IMR-90 (cell line): ENCODE measurements around the gene TMEM135. TPM values are rescaled to one million over a fixed set of nuclear protein-coding genes. Genes with fewer than 3 reads are reported as not detected.

Experiments used
- ATAC-seq: fragments of 200-7000 bp; cut with Tn5 transposase; 2 replicates; pipeline ENCODE4 v1.9.1; 2020; ENCODE audit warnings: low read depth, mild to moderate bottlenecking, moderate library complexity
- BruUV-seq: library from RNA; stranded (reverse); fragments of 400-500 nt; replicated peaks from 2 replicates; lab custom pipeline; 2021; lab: Mats Ljungman, UMichigan
- CTCF ChIA-PET: fragments of 300-600 bp; formaldehyde crosslinking; extraction: SDS; loops from one replicate; lab custom pipeline; 2021; ENCODE audit warnings: antibody characterized with exemption; lab: Yijun Ruan, JAX
- POLR2A ChIA-PET: fragments of 300-600 bp; sonication (Branson Sonifier 250); formaldehyde crosslinking; loops from one replicate; lab custom pipeline; 2022; ENCODE audit warnings: antibody characterized with exemption; ENCODE audit not compliant: unreplicated experiment; lab: Charles Lee
- DNase-seq: peaks from one replicate; pipeline ENCODE4 v3.0.0; 2013
- H2AFZ ChIP-seq: replicated peaks from 2 replicates; pipeline ENCODE3; 2013; ENCODE audit warnings: low read length, mild to moderate bottlenecking; ENCODE audit not compliant: poor library complexity
- H2AK5ac ChIP-seq: 2 replicates; pipeline ENCODE4 v1.6.1; 2013; ENCODE audit warnings: low read depth, low read length, inconsistent platforms
- H2AK9ac ChIP-seq: replicated peaks from 2 replicates; pipeline ENCODE3; 2013; ENCODE audit warnings: mild to moderate bottlenecking, low read depth, low read length, moderate library complexity; ENCODE audit not compliant: poor library complexity
- H2BK120ac ChIP-seq: 2 replicates; pipeline ENCODE4 v1.6.1; 2013; ENCODE audit warnings: low read depth, low read length, inconsistent platforms
- H2BK15ac ChIP-seq: 3 replicates; pipeline ENCODE4 v1.6.1; 2013; ENCODE audit warnings: low read depth, low read length, inconsistent platforms
- H2BK20ac ChIP-seq: 2 replicates; pipeline ENCODE4 v1.6.1; 2013; ENCODE audit warnings: low read depth, mild to moderate bottlenecking, inconsistent platforms, low read length, moderate library complexity
- H2BK5ac ChIP-seq: 2 replicates; pipeline ENCODE4 v1.6.1; 2013; ENCODE audit warnings: mild to moderate bottlenecking, low read depth, low read length, inconsistent platforms; ENCODE audit not compliant: poor library complexity, severe bottlenecking
- H3K14ac ChIP-seq: replicated peaks from 2 replicates; pipeline ENCODE4 v1.6.1; 2013; ENCODE audit warnings: low read depth, low read length, inconsistent platforms
- H3K18ac ChIP-seq: 2 replicates; pipeline ENCODE4 v1.6.1; 2013; ENCODE audit warnings: low read depth, low read length, control low read depth
- H3K23ac ChIP-seq: 2 replicates; pipeline ENCODE4 v1.6.1; 2013; ENCODE audit warnings: low read depth, low read length, inconsistent platforms
- H3K27ac ChIP-seq: 2 replicates; pipeline ENCODE4 v1.5.1; 2013; ENCODE audit warnings: mild to moderate bottlenecking, control low read depth, low read length; ENCODE audit not compliant: insufficient read depth
- H3K27me3 ChIP-seq: 2 replicates; pipeline ENCODE4 v1.6.1; 2013; ENCODE audit warnings: low read length; ENCODE audit not compliant: control insufficient read depth, insufficient read depth
- H3K36me3 ChIP-seq: 2 replicates; pipeline ENCODE4 v1.6.1; 2013; ENCODE audit warnings: low read length, mixed read lengths; ENCODE audit not compliant: control insufficient read depth, insufficient read depth
- H3K4ac ChIP-seq: 2 replicates; pipeline ENCODE4 v1.6.1; 2013; ENCODE audit warnings: low read depth, low read length, inconsistent platforms
- H3K4me1 ChIP-seq: 2 replicates; pipeline ENCODE4 v1.6.1; 2013; ENCODE audit warnings: low read length, mixed read lengths; ENCODE audit not compliant: control insufficient read depth, insufficient read depth
- H3K4me2 ChIP-seq: 2 replicates; pipeline ENCODE4 v1.6.1; 2013; ENCODE audit warnings: low read depth, mild to moderate bottlenecking, control low read depth, low read length, moderate library complexity
- H3K4me3 ChIP-seq: 2 replicates; pipeline ENCODE4 v1.5.1; 2013; ENCODE audit warnings: low read depth, mild to moderate bottlenecking, control low read depth, low read length, moderate library complexity; ENCODE audit not compliant: insufficient read depth
- H3K56ac ChIP-seq: 2 replicates; pipeline ENCODE4 v1.6.1; 2013; ENCODE audit warnings: low read length, inconsistent platforms; ENCODE audit not compliant: insufficient read depth; ENCODE audit errors: extremely low read depth
- H3K79me1 ChIP-seq, 2 experiments: 2 replicates each; pipeline ENCODE4 v1.6.1; 2013; ENCODE audit warnings: low read length in 2 of 2, inconsistent platforms in 1 of 2, low read depth in 1 of 2
- H3K9ac ChIP-seq: 2 replicates; pipeline ENCODE4 v1.6.1; 2013; ENCODE audit warnings: low read depth, low read length, control low read depth
- H3K9me1 ChIP-seq: 2 replicates; pipeline ENCODE4 v1.6.1; 2013; ENCODE audit warnings: low read length, inconsistent platforms; ENCODE audit not compliant: insufficient read depth
- H3K9me3 ChIP-seq: 2 replicates; pipeline ENCODE4 v1.6.1; 2013; ENCODE audit warnings: low read length; ENCODE audit not compliant: control insufficient read depth, insufficient read depth
- H4K20me1 ChIP-seq: 2 replicates; pipeline ENCODE4 v1.6.1; 2013; ENCODE audit warnings: low read length, inconsistent platforms; ENCODE audit not compliant: insufficient read depth
- H4K5ac ChIP-seq: 2 replicates; pipeline ENCODE4 v1.6.1; 2013; ENCODE audit warnings: mild to moderate bottlenecking, low read depth, low read length, control low read depth
- H4K8ac ChIP-seq, 2 experiments: 2 replicates each; pipeline ENCODE4 v1.6.1; 2013; ENCODE audit warnings: low read depth in 2 of 2, low read length in 2 of 2, control low read depth in 1 of 2, inconsistent platforms in 1 of 2
- H4K91ac ChIP-seq: 2 replicates; pipeline ENCODE4 v1.6.1; 2013; ENCODE audit warnings: low read depth, low read length, inconsistent platforms; ENCODE audit not compliant: insufficient read depth
- BHLHE40 ChIP-seq: fragments of 150-350 bp; IDR thresholded peaks from 2 replicates; pipeline ENCODE4 v1.6.1; 2016; ENCODE audit warnings: mild to moderate bottlenecking, low read depth, low read length
- CEBPB ChIP-seq: IDR thresholded peaks from 2 replicates; pipeline ENCODE4 v1.6.1; 2012; ENCODE audit warnings: low read depth, low read length, improper control_type of control experiment
- CHD1 ChIP-seq: IDR thresholded peaks from 2 replicates; pipeline ENCODE4 v1.6.1; 2012; ENCODE audit warnings: low read depth, low read length, improper control_type of control experiment
- ELK1 ChIP-seq: fragments of 150-350 bp; IDR thresholded peaks from 2 replicates; pipeline ENCODE4 v1.6.1; 2016; ENCODE audit warnings: low read depth, mild to moderate bottlenecking, low read length, moderate library complexity, borderline replicate concordance
- FOS ChIP-seq: fragments of 150-350 bp; IDR thresholded peaks from 2 replicates; pipeline ENCODE4 v1.6.1; 2016; ENCODE audit warnings: low read depth, low read length
- MAFK ChIP-seq: IDR thresholded peaks from 2 replicates; pipeline ENCODE4 v1.6.1; 2012; ENCODE audit warnings: low read depth, low read length, improper control_type of control experiment
- MAZ ChIP-seq: IDR thresholded peaks from 2 replicates; pipeline ENCODE4 v1.6.1; 2012; ENCODE audit warnings: low read depth, mild to moderate bottlenecking, low read length, improper control_type of control experiment, moderate library complexity, borderline replicate concordance
- MXI1 ChIP-seq: IDR thresholded peaks from 2 replicates; pipeline ENCODE4 v1.6.1; 2012; ENCODE audit warnings: low read depth, mild to moderate bottlenecking, low read length, moderate library complexity, borderline replicate concordance
- NFE2L2 ChIP-seq: fragments of 150-350 bp; IDR thresholded peaks from 2 replicates; pipeline ENCODE4 v1.6.1; 2016; ENCODE audit warnings: low read depth, mild to moderate bottlenecking, low read length
- POLR2A ChIP-seq: IDR thresholded peaks from 2 replicates; pipeline ENCODE4 v1.6.1; 2012; ENCODE audit warnings: mild to moderate bottlenecking, low read depth, low read length
- RAD21 ChIP-seq: IDR thresholded peaks from 2 replicates; pipeline ENCODE4 v1.6.1; 2012; ENCODE audit warnings: low read length, improper control_type of control experiment
- RCOR1 ChIP-seq: IDR thresholded peaks from 2 replicates; pipeline ENCODE4 v1.6.1; 2012; ENCODE audit warnings: mild to moderate bottlenecking, low read length, improper control_type of control experiment; ENCODE audit not compliant: insufficient replicate concordance
- RFX5 ChIP-seq: IDR thresholded peaks from 2 replicates; pipeline ENCODE4 v1.8.0; 2012; ENCODE audit warnings: low read depth, mild to moderate bottlenecking, low read length, moderate library complexity
- SMC3 ChIP-seq: fragments of 150-350 bp; IDR thresholded peaks from 2 replicates; pipeline ENCODE4 v1.6.1; 2016; ENCODE audit warnings: low read depth, mild to moderate bottlenecking, antibody characterized with exemption, low read length, moderate library complexity
- WGBS, 2 experiments: methylation state at CpG; one replicate each; pipeline versions ENCODE4 v1.1.5 to v1.1.7; 2013; ENCODE audit warnings: missing lambda C conversion rate in 2 of 2; ENCODE audit not compliant: insufficient read length in 1 of 2; ENCODE audit errors: extremely low coverage in 2 of 2; 5-methylcytosine and 5-hydroxymethylcytosine counted together
- dilution Hi-C: fragments of 300-500 bp; cut with HindIII; formaldehyde crosslinking; loops from one replicate; pipeline ENCODE4 v1.14.3; 2018; ENCODE audit warnings: low sequenced_read_pairs; ENCODE audit not compliant: unreplicated experiment
- in situ Hi-C: fragments of 300-500 bp; cut with MboI; formaldehyde crosslinking; loops from 3 replicates; pipeline ENCODE4 v1.14.3; 2019; ENCODE audit warnings: low sequenced_read_pairs, inconsistent platforms, mixed read lengths
- intact Hi-C: fragments of 100-400 bp; cut with micrococcal nuclease; formaldehyde crosslinking; loops from 2 replicates; pipeline ENCODE4 v1.10.0; 2022
- polyA plus RNA-seq, 3 experiments: library from polyadenylated mRNA; depleted of rRNA; stranded (reverse); fragments of >200 nt; gene quantifications; 2 replicates each; pipeline ENCODE4 v1.2.3, GENCODE V29; 2012; ENCODE audit warnings: low replicate concordance in 1 of 3
- total RNA-seq: library from RNA; depleted of rRNA; stranded (reverse); fragments of >200 nt; gene quantifications from 2 replicates; pipeline ENCODE4 v1.2.3, GENCODE V29; 2012
- TF ChIP-seq, protein P1 (sequence below): conservative IDR thresholded peaks from 2 replicates; pipeline ENCODE4 v1.5.1; 2012; ENCODE audit warnings: mild to moderate bottlenecking, low read depth, low read length, improper control_type of control experiment
- TF ChIP-seq, protein P2 (sequence below): fragments of 150-350 bp; IDR thresholded peaks from 2 replicates; pipeline ENCODE4 v1.6.1; 2017; ENCODE audit warnings: mild to moderate bottlenecking, antibody characterized with exemption, low read length, low read depth

Gene TMEM135
- total and polyA plus RNA-seq, 2 of the 4 experiments (the other 2 are of a cell fraction): 3.9 to 5.9 TPM

GRCh38 chr11:87369888-87370287 lies 332.2 kb downstream of the TMEM135 start:
- ATAC-seq (no peak), DNase-seq (no peak)
- no peak overlapping the region for H2BK15ac ChIP-seq
- H3K4me2 ChIP-seq: no peak overlapping the region
- no peaks in the 10 kb centered on the region for H3K79me1 ChIP-seq
- no peak overlapping the region for H3K56ac ChIP-seq
- no peaks in the 10 kb centered on the region for H3K36me3 ChIP-seq
- H3K14ac ChIP-seq: no peak overlapping the region
- ChIA-PET POLR2A (no interaction called here), CTCF (no interaction called here)
- H2AK9ac ChIP-seq: no peak overlapping the region
- H3K27me3 ChIP-seq: peaks cover 6% of the 10 kb centered on the region; the same call in 1 of the 2 replicates
- H3K9me3 ChIP-seq: no peaks in the 10 kb centered on the region
- no peak overlapping the region for H4K8ac ChIP-seq
- no peak overlapping the region for H2AK5ac ChIP-seq
- H3K4ac ChIP-seq: no peak overlapping the region
- no peak overlapping the region for H2BK20ac ChIP-seq
- no peak overlapping the region for H4K5ac ChIP-seq
- intact Hi-C loops: no loop called here
- no peak overlapping the region for H4K91ac ChIP-seq
- no peak overlapping the region for H2BK120ac ChIP-seq
- H3K23ac ChIP-seq: no peak overlapping the region
- no peak for TF ChIP-seq FOS
- TF ChIP-seq, protein P1, sequence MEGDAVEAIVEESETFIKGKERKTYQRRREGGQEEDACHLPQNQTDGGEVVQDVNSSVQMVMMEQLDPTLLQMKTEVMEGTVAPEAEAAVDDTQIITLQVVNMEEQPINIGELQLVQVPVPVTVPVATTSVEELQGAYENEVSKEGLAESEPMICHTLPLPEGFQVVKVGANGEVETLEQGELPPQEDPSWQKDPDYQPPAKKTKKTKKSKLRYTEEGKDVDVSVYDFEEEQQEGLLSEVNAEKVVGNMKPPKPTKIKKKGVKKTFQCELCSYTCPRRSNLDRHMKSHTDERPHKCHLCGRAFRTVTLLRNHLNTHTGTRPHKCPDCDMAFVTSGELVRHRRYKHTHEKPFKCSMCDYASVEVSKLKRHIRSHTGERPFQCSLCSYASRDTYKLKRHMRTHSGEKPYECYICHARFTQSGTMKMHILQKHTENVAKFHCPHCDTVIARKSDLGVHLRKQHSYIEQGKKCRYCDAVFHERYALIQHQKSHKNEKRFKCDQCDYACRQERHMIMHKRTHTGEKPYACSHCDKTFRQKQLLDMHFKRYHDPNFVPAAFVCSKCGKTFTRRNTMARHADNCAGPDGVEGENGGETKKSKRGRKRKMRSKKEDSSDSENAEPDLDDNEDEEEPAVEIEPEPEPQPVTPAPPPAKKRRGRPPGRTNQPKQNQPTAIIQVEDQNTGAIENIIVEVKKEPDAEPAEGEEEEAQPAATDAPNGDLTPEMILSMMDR: no peak
- TF ChIP-seq SMC3: no peak
- no peak for TF ChIP-seq NFE2L2
- no peak for TF ChIP-seq RFX5
- no peak for TF ChIP-seq RAD21
- no peak for TF ChIP-seq POLR2A
- TF ChIP-seq MAFK: no peak
- TF ChIP-seq MAZ: no peak
- TF ChIP-seq, protein P2, sequence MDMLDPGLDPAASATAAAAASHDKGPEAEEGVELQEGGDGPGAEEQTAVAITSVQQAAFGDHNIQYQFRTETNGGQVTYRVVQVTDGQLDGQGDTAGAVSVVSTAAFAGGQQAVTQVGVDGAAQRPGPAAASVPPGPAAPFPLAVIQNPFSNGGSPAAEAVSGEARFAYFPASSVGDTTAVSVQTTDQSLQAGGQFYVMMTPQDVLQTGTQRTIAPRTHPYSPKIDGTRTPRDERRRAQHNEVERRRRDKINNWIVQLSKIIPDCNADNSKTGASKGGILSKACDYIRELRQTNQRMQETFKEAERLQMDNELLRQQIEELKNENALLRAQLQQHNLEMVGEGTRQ: no peak
- no peak for TF ChIP-seq ELK1
- no peak for TF ChIP-seq CHD1
- TF ChIP-seq MXI1: no peak
- TF ChIP-seq CEBPB: no peak
- TF ChIP-seq RCOR1: no peak
- no peak for TF ChIP-seq BHLHE40
- no peak overlapping the region for H3K4me3 ChIP-seq
- H3K18ac ChIP-seq: no peak overlapping the region
- dilution Hi-C loops: no loop called here
- no peak overlapping the region for H2BK5ac ChIP-seq
- no TSS peak for BruUV-seq
- no CpG with 5 or more reads among the region's 4 CpGs for WGBS, 2 experiments
- H3K9ac ChIP-seq: no peak overlapping the region
- no peaks in the 10 kb centered on the region for H3K9me1 ChIP-seq
- no peaks in the 10 kb centered on the region for H3K4me1 ChIP-seq
- no peak overlapping the region for H2AFZ ChIP-seq
- H4K20me1 ChIP-seq: no peaks in the 10 kb centered on the region
- no peak overlapping the region for H3K27ac ChIP-seq
- in situ Hi-C loops: loop anchor here (25.0 kb wide), 4 partner anchors 342 to 1492 kb away; no protein-coding TSS in a partner anchor
